NCI-H2107 treated with DMSO at 0.1 percent for 48 hours (cell line): ENCODE results near the gene AKT1S1.
"Not testable (repeated sequence)": the region's sequence is repeated elsewhere in the genome, so short reads cannot be mapped to it uniquely, and the experiment has no call there.

ENCODE experiments used
- DNase-seq: peaks from one replicate; lab custom pipeline; 2025; ENCODE audit not compliant: unreplicated experiment; lab: John Stamatoyannopoulos, UW

The AKT1S1 gene

GRCh38 chr19:49877020-49877878 lies at the start of gene AKT1S1, which contains the start of gene TBC1D17:
TSS of gene AKT1S1 (minus strand) at chr19:49877355. CDS start at chr19:49873295, 4,060 bp downstream.
TSS of gene TBC1D17 (plus strand) at chr19:49877702. CDS start at chr19:49877724, 22 bp downstream.
- DNase-seq: peak; percentile 99

DNA sequence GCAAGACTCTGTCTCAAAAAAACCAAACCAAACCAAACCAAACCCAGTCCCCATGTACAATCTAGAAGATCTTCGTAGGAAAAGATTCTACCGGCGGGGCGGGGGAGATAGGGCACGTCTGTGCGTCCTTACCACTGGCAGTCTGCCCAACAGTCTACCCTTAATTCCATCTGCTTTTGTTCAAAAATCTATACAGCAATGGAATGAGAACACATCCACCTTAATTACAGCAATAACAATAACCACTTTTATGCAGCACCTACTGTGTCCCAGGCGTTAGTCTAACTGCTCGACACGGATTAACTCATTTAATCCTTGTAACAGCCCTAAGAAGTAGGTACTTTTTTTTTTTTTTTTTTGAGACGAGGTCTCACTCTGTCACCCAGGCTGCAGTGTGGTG lies 49.4 kb upstream of the AKT1S1 start:
- no peak for DNase-seq

GRCh38 chr19:49925486-49925885 lies 48.3 kb upstream of the AKT1S1 start:
- no peak for DNase-seq

- DNase-seq: not testable (repeated sequence)
Observed at GRCh38 chr19:49924881-49925210, 47.7 kb upstream of the AKT1S1 start.

- peak; percentile 83 for DNase-seq
Observed at GRCh38 chr19:49924004-49924880, 47.1 kb upstream of the AKT1S1 start.

DNA sequence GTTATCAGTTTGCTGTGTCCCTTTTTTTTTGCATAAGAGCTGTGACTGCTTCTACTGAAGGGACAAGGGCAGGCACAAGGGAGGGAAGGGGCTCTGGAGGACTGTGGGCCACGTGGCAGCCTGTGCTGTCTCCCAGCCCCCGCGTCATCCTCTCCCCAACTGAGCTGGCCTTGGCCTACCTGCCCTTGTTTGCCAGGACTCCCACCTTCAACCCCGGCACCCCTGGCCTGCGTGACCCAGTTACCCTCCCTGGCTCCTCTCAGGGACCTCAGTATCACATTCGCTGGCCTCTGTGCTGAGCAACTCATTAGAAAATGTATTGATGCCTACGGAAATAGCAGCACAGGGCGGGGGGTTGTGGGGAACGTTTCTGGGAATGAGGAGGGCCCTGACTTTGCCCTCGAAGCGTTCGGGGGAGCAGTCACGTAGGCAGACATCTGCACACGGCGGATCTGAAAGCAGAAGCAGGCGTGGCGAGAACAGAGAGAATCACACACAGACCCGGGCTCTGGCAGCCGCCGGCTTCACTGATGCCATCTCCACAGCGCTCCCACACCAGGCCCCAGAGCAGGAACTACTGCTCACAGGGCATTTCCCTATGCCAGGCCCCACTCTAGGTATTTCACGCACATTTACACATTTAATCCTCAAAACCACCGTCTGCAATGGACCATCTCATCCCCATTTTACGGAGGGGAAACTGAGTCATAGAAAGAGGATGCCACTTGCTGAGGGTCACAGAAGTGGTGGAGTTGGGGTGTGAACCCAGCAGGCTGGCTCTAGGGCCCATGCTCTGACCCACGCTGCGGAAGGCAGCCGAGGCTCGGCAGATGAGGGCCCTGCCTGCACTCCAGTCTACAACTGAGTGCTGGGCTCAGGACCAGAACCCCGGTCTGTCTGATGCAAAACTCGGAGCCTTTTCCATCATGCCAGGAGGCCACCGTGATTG lies 46.2 kb upstream of the AKT1S1 start:
- peak; percentile 18 for DNase-seq

GRCh38 chr19:49921871-49922795 lies 45.0 kb upstream of the AKT1S1 start:
- no peak for DNase-seq

DNA sequence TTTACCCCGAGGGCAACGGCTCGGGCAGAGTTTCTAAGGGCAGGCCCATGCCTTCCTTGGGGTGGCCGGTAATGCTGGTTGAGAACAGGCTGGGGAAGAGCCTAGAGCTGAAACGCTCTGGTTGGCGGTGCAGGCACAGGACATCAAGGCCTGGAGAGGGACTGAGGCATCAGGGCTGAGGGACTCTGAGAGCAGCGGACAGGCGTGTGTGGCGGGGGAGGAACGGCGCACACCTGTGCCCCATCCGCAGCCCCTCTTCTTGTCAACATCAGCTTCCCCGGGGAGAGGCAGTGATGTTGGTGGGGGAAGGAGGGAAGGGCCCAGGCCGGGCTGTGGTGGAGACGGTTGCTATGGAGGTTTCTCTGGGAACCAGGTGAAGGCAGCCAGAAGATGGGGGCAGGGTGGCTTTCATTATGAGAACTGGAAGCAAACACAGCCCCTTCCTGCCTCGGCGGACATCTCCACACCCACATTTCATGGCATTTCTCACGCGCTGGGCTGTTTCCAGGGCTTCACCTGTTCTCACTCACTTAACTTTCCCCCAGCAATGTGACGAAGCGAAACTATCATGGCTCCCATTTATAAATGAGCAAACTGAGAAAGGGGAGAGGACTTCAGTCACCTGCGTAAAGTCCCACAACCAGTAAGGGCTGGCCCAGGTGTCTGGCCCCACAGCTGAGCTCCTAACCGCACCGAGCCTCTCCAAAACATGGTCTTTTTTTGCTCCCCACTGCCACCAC lies 43.6 kb upstream of the AKT1S1 start:
- peak; percentile 85 for DNase-seq

- no peak for DNase-seq
Observed at GRCh38 chr19:49918089-49918488, 40.9 kb upstream of the AKT1S1 start.

DNA sequence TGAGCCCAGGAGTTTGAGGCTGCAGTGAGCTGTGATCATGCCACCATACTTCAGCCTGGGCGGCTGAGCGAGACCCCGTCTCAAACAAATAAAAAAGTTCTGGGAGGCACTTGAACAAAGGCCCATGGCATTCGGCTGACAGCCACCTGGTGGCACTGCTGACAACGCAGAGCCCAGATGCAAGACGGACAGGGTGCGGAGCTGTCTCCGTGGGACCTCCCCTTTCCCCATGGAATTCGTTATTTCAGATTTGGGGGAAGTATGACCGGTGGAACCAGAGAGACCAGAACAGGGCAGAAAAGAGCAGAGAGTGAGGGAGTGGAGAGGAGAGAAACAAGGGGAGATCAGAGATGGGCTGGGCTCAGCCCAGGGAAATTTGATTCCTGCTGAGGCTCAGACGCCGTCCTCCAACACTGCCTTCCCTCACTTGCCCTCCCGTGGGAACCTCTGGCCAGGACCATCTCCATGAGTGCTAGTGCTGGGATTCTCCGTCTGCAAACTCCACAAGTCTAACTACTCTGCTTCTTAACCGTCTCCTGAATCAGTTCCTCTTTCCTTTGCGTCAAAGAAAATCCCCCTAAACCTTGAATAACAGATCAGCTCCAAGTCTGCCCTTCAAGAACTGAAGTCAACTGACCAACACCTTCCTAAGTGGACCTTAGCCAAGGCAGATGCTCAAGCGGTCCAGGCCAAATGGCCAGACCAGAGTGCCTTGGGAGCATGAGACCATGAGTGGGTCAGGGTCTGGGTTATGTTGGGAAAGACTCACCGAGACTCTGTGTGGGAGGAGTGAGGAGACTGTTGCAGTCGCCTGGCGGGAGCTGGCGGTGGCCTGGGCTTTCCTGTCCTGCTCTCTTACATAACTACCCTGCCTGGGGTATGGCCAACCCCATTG lies 39.9 kb upstream of the AKT1S1 start:
- DNase-seq: peak; percentile 43

GRCh38 chr19:49915271-49915670 lies 38.1 kb upstream of the AKT1S1 start:
- DNase-seq: no peak

DNA sequence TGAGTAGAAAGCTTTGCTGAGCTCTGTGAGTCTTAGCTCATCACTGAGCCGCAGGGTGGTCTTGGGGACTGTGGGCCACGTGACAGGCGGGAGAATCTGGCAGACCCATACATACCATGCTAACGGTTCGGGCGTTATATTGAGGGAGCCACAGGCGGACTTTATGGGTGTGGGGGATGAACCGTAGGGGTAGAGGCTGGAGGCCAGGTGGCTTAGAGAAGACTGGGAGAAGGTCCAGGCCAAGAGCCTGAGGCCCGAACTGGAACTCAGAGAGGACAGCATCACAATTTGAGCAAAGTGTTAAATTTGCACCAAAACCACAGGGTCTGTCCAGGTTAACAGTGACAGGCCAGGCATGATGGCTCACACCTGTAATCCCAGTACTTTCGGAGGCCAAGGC lies 36.6 kb upstream of the AKT1S1 start:
- no peak for DNase-seq

GRCh38 chr19:49912965-49913685 lies 36.0 kb upstream of the AKT1S1 start:
- DNase-seq: no peak

DNA sequence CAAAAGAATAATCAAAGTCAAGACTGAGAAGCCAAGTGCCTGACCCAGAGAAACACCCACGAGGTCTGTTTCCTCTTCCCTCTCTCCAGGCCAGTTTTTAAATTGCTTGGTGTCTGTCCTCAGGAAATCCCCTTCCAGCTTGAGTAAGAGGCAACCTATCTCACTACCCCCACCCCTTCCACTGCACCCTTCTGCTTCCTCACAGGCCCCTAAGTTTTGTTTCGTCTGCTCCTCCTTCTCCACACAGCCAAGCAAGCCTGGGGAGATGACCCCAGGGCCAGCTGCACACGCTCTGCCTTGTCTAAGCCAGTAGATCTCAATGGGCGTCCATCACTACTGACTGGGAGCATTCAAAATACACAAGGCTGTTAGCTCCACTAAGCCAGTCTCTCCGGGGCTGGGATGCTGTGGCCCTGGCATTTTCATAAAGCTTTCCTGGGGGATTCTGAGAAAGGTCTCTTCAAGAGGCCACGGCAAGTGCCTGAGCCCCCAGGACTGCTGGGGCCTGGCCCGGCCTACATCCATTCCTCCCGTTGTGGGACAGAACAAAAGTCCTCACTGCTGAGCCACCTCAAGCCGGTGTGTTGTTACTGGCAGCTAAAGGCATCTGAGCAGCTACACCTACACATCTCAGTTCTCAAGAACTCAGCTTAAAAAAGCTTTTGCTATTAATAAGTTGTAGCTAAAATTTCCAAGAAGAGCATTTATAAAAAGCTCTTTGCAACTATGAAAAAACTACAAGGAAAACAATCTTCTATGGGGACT lies 34.4 kb upstream of the AKT1S1 start:
- no peak for DNase-seq

DNA sequence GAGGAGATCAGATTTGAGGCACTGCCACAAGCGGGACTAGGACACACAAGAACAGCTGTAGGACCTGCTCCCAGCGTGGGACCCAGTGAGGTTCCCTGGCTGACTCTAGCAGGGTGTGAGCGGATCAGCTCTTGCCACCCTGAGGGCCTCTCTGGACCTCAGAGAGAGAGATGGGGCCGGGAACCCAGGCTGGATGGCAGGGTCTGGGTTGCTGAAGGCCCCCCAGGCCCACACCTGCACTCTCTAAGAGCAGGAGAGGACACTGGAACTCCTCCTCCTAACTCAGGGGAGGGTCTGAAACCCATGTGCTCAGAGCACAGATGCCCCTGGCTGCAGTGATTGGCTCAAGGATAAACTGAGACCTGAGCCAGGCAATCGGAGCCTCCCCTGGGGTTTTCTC lies 33.0 kb upstream of the AKT1S1 start:
- DNase-seq: no peak
